HUES64 (cell line): ENCODE measurements around the gene USP49.
"Not testable (repeated sequence)": the region's sequence is repeated elsewhere in the genome, so short reads cannot be mapped to it uniquely, and the experiment has no call there.

Experiments used
- H3K27ac ChIP-seq: 2 replicates; pipeline ENCODE4 v1.7.0; 2013; ENCODE audit warnings: low read depth, low read length, inconsistent platforms
- H3K27me3 ChIP-seq: 2 replicates; pipeline ENCODE4 v1.6.1; 2013; ENCODE audit warnings: mild to moderate bottlenecking, low read length; ENCODE audit not compliant: insufficient read depth
- H3K36me3 ChIP-seq: 2 replicates; pipeline ENCODE4 v1.6.1; 2013; ENCODE audit warnings: mild to moderate bottlenecking, low read length; ENCODE audit not compliant: insufficient read depth
- H3K4me1 ChIP-seq: 2 replicates; pipeline ENCODE4 v1.6.1; 2013; ENCODE audit warnings: mild to moderate bottlenecking, low read length, moderate library complexity; ENCODE audit not compliant: insufficient read depth
- H3K4me3 ChIP-seq: 2 replicates; pipeline ENCODE4 v1.5.1; 2013; ENCODE audit warnings: mild to moderate bottlenecking, low read length, moderate library complexity
- H3K9ac ChIP-seq: 2 replicates; pipeline ENCODE4 v1.6.1; 2013; ENCODE audit warnings: mild to moderate bottlenecking, low read depth, low read length
- H3K9me3 ChIP-seq: 2 replicates; pipeline ENCODE4 v1.6.1; 2013; ENCODE audit warnings: low read depth, low read length; ENCODE audit not compliant: insufficient read depth
- WGBS: fragments of 150-250, 120-280 bp; methylation state at CpG from one replicate; pipeline ENCODE4 v1.1.7; 2013; ENCODE audit warnings: missing lambda C conversion rate; 5-methylcytosine and 5-hydroxymethylcytosine counted together

The USP49 gene

DNA sequence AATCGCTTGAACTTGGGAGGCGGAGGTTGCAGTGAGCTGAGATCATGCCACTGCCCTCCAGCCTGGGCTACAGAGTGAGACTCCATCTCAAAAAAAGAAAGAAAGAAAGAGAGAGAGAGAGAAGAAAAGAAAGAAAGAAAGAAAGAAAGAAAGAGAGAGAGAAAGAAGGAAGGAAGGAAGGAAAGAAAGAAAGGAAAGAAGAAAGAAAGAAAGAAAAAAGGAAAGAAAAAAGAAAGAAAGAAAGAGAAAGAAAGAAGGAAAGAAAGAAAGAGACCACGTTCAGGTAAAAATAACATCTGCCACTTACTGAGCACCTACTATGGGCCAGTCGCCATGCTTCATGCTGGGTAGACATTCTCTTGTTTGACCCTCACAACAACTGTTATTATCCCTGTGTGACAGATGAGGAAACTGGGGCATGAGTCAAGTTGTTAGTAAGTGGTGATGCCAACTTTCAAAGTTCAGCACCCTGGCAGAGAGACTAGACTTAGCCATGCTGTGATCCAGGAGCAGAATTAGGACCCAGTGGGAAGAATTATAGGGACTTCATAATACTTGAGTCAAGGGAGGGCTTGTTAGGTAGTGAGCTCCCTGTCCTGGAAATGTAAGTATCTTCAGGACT is 129.0 kb downstream of the USP49 start:
- 92% methylated on average over 4 of the region's 4 CpGs for WGBS
- H3K4me3 ChIP-seq, H3K27ac ChIP-seq, H3K9me3 ChIP-seq, H3K4me1 ChIP-seq, H3K9ac ChIP-seq, H3K36me3 ChIP-seq, H3K27me3 ChIP-seq: not testable (repeated sequence)

DNA sequence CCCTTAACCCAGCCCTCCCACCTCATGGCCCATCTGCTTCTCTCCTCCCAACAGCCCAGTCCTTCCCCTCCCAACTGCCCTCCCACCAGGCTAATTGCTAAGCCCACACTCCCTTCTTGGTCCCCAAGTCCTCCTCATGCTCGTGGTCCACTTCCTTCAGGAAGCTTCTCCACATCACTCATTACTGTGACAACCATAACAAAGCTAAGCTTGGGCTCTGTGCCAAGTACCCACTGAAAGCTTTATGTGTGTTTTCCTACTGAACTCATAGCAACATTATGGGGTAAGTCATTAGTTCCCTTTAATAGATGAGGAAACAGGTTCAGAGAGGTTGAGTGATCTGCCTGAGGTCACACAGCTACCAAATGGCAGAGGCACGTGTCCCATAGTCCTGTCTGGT is 131.7 kb downstream of the USP49 start:
- H3K4me1 ChIP-seq: peaks cover 6% of the 10 kb centered on the region
- no peak overlapping the region for H3K9ac ChIP-seq
- no peaks in the 10 kb centered on the region for H3K36me3 ChIP-seq
- H3K27me3 ChIP-seq: no peaks in the 10 kb centered on the region
- no peak overlapping the region for H3K27ac ChIP-seq
- H3K4me3 ChIP-seq: no peak overlapping the region
- WGBS: 83% methylated on average over 2 of the region's 2 CpGs
- no peaks in the 10 kb centered on the region for H3K9me3 ChIP-seq

DNA sequence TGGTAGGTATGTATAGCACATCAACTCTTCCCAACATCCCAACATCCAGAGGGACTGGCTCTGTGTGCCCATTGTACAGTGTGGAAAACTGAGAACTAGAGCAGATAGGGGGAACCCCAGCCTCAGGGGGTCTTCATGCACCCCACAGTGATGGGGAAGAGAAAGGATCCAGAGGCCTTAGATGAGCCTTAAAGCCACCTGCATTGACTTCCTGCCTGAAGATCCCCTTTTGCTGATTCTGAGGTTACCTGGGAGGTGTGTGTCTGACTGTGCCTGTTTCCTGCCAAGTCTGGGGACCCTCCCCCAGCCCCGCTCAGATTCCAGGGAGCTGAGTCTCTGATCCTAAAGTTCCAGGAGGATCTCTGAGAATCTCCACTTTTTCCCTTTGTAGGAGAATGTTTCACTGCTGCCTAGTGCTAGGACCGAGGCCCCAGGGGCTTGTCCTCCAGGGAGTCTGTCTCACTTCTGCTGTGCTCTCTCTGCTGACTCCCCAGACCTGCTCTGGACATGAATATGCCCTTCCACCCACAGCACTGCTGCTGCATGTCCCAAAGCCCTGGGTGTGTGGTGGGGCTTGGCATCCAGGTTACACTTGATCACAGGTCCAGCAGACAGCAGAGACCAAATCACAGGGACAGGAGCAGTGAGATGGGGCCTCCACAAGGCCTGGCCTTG is 135.1 kb downstream of the USP49 start:
- WGBS: 75% methylated on average over 2 of the region's 2 CpGs
- Histone ChIP-seq H3K9ac (no peak overlapping the region), H3K27me3 (no peaks in the 10 kb centered on the region), H3K27ac (no peak overlapping the region), H3K4me3 (no peak overlapping the region), H3K4me1 (0 out of 2 replicates have a peak, but pooled peaks cover 3% of the 10 kb centered on the region), H3K9me3 (no peaks in the 10 kb centered on the region), H3K36me3 (no peaks in the 10 kb centered on the region)

DNA sequence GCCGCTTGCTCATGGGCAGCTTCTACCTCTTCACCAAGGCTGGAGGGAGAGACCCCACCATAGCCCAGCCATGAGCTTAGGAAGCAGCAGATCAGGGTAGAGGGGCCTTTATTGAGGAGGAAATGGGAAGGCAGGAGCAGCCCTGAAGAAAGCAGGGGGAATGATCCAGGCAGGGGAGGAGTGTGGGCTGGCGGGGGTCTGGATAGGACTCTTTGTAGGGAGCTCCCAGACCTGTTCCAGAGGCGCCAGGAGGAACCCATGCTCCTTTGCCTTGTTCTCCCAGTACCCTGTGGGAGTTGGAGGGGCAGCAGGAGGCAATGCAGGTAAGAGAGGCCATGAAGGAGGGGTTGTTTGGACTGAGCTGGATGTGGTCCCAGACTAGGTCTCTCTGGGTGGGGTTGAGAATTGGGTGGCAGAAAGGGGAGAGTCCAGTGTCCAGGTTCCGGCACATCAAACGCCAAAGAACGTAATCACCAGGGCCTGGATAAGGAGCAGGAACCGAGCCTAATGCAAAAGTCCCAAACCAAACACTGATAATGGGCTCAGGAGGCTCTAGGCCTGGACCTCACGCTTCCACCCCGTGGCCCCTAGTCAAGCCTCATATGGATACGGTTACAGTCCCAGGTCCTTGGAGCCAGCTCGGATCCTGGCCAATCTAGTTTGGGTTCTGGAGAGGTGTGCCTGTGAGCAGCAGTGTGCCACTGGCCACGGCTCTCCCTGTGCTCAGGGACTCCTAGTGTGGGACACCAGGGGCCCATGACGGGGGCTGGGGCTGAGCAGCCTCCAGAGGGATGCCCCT is 135.9 kb downstream of the USP49 start:
- H3K4me3 ChIP-seq: no peak overlapping the region
- H3K9me3 ChIP-seq: no peaks in the 10 kb centered on the region
- 0 out of 2 replicates have a peak, but pooled peaks cover 3% of the 10 kb centered on the region for H3K4me1 ChIP-seq
- no peaks in the 10 kb centered on the region for H3K27me3 ChIP-seq
- no peak overlapping the region for H3K9ac ChIP-seq
- H3K36me3 ChIP-seq: no peaks in the 10 kb centered on the region
- H3K27ac ChIP-seq: no peak overlapping the region
- WGBS: 91% methylated on average over 13 of the region's 13 CpGs

DNA sequence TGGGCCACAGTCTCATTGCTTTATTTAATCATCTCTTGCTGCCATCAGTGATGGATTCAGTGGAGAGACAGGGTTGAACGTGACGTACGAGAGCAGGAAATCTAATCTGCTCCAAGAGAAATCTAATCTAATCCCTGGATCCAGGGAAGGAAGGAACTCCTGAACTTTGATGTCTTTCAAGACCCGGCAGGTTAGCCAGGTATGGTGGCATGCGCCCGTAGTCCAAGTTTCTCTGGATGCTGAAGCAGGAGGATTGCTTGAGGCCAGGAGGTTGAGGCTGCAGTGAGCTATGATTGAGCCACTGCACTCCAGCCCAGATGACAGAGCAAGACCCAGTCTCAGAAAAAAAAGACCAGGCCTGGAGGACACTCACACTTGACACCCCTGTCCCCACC is 136.5 kb downstream of the USP49 start:
- WGBS: 94% methylated on average over 6 of the region's 6 CpGs
- no peak overlapping the region for H3K9ac ChIP-seq
- no peaks in the 10 kb centered on the region for H3K27me3 ChIP-seq
- H3K4me1 ChIP-seq: 0 out of 2 replicates have a peak, but pooled peaks cover 3% of the 10 kb centered on the region
- no peak overlapping the region for H3K4me3 ChIP-seq
- no peaks in the 10 kb centered on the region for H3K9me3 ChIP-seq
- no peaks in the 10 kb centered on the region for H3K36me3 ChIP-seq
- H3K27ac ChIP-seq: no peak overlapping the region

DNA sequence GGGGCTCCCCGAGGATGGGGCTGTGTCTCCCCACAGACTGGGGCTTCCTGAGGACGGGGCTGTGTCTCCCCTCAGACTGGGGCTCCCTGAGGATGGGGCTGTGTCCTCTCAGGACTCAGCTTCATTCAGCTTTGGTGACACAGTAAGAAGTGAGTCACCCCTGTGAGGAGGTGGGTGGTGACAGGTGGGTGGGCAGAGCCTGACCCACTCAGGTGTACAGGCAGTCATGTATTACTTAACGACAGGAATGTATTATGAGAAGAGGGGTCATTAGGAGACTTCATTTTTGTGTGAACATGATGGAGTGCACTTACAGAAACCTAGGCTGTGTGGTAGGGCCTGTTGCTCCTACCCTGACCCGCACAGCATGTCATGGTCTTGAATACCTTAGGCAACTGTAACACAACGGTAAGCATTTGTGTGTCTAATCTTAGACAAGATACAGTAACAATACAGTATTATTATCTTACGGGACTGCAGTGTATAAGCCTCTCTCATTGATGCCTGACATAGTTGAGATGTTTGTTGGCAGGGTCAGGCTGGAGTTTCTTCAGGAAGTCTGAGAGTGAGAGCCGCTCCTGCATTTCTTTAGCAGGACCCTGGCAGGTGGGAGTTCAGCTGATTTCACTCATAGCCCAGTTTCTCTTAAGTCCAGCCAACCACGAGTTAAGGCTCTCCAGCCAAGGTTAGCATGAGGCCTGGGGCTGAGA is 137.1 kb downstream of the USP49 start:
- H3K9me3 ChIP-seq: no peaks in the 10 kb centered on the region
- H3K9ac ChIP-seq: no peak overlapping the region
- 82% methylated on average over 8 of the region's 8 CpGs for WGBS
- no peak overlapping the region for H3K4me3 ChIP-seq
- 0 out of 2 replicates have a peak, but pooled peaks cover 3% of the 10 kb centered on the region for H3K4me1 ChIP-seq
- no peaks in the 10 kb centered on the region for H3K36me3 ChIP-seq
- no peaks in the 10 kb centered on the region for H3K27me3 ChIP-seq
- no peak overlapping the region for H3K27ac ChIP-seq

DNA sequence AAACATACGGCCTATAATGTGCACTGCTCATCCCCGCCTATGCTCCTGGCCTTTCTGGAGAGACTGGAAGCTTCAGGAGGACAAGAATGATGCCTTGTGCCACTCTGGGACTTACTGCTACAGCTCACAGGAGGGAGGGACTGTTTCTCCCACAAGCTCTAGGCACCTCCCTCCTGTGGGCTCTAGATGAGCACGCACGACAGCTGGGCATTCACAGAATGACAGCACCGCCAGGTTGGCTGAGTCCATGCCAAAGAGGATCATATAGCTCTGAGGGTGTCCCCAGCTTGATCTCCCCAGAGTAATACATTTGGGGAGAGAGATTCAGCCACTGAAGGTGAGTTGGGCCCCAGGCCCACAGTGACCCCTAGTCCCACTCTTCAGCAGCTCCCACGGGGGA is 137.9 kb downstream of the USP49 start:
- Histone ChIP-seq H3K27me3 (no peaks in the 10 kb centered on the region), H3K4me3 (no peak overlapping the region), H3K9ac (no peak overlapping the region), H3K4me1 (0 out of 2 replicates have a peak, but pooled peaks cover 3% of the 10 kb centered on the region), H3K9me3 (no peaks in the 10 kb centered on the region), H3K27ac (no peak overlapping the region), H3K36me3 (no peaks in the 10 kb centered on the region)
- 95% methylated on average over 6 of the region's 6 CpGs for WGBS

DNA sequence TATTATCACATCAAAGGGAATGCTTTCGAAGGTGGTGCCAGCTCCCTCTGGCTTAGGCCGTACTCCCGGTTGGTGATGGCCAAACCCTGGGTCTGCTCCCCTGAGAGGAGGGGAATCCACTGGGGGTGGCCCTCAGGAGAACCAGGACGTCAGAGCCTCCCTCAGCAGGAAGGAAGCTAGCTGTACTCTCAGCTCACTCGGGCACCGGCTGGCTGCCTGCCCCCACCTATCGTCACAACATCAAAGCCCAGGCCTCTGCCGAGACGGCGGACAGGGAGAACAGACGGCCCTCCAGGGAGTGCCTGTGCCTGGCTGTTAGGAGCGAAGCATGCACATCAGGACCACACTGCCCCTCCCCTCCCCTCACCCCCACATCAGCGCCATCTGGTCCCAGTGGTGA is 138.8 kb downstream of the USP49 start:
- Histone ChIP-seq H3K27me3 (no peaks in the 10 kb centered on the region), H3K9me3 (no peaks in the 10 kb centered on the region), H3K9ac (no peak overlapping the region), H3K27ac (no peak overlapping the region), H3K4me3 (no peak overlapping the region), H3K36me3 (no peaks in the 10 kb centered on the region), H3K4me1 (0 out of 2 replicates have a peak, but pooled peaks cover 3% of the 10 kb centered on the region)
- whole genome bisulfite sequencing: 68% methylated on average over 13 of the region's 13 CpGs

DNA sequence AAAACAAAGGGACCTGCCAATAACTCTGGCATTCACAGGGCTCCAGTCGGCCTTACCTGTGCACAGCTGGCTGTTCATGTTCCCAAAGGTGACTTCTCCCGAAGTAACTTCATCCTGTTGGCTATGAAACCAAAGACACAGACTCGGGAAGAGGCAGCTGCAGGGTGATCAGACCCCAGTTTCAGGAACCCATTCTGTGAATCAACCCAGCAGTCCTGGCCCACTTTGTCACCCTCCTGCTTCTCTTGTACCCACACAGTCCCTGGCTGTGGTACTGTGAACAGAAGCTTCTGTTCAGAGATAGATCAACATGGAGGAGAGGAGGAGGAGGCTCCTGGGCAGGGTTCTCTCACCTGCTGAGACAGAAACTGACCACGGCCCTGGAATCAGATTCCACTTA is 139.3 kb downstream of the USP49 start:
- WGBS: 85% methylated on average over 4 of the region's 4 CpGs
- Histone ChIP-seq H3K9ac (no peak overlapping the region), H3K4me1 (0 out of 2 replicates have a peak, but pooled peaks cover 3% of the 10 kb centered on the region), H3K9me3 (no peaks in the 10 kb centered on the region), H3K36me3 (no peaks in the 10 kb centered on the region), H3K27ac (no peak overlapping the region), H3K27me3 (no peaks in the 10 kb centered on the region), H3K4me3 (no peak overlapping the region)

DNA sequence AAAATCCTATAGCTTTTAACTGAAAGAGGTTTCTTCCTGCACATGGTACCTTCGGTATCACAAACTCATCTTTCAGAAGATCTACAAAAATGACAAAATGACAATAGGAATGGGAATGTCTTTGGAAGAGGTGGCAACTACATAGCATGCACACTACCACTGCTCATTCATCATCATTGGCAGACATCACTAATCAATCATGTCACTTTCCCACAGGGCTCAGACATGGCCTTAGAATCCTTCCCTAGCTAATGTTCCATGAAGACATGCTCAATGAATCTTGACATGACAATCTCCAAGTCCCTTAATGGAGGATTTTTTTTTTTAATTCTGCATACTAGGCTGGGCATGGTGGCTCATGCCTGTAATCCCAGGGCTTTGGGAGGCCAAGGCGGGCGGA is 144.8 kb downstream of the USP49 start:
- no peak overlapping the region for H3K27ac ChIP-seq
- no peaks in the 10 kb centered on the region for H3K27me3 ChIP-seq
- 97% methylated on average over 3 of the region's 3 CpGs for WGBS
- H3K9me3 ChIP-seq: no peaks in the 10 kb centered on the region
- no peaks in the 10 kb centered on the region for H3K4me1 ChIP-seq
- H3K4me3 ChIP-seq: no peak overlapping the region
- no peaks in the 10 kb centered on the region for H3K36me3 ChIP-seq
- H3K9ac ChIP-seq: no peak overlapping the region

DNA sequence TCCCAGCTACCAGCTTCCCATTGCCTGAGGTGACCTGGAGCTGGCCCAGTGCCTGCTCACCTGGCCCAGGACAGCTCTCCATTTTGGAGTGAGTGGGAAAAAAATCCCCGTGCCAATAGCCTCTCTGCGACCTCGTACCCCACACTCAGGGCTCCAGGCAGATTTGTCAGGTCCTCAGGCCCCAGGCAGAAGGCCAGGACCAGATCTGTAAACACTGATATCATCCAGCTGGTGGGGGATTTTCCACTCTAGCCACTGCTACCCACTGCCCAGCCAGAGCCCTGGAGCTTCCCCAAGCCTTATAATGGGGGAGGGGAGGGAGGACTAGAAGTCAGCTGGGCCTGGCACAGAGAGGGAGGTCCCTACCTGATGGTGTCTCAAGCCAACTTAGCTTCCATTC is 146.6 kb downstream of the USP49 start:
- Histone ChIP-seq H3K9me3 (no peaks in the 10 kb centered on the region), H3K4me1 (no peaks in the 10 kb centered on the region), H3K36me3 (no peaks in the 10 kb centered on the region), H3K4me3 (no peak overlapping the region), H3K9ac (no peak overlapping the region), H3K27me3 (no peaks in the 10 kb centered on the region), H3K27ac (no peak overlapping the region)
- WGBS: 94% methylated on average over 3 of the region's 3 CpGs
